Measurements from ENCODE around the gene VAT1.
"Not testable (repeated sequence)": the region's sequence is repeated elsewhere in the genome, so short reads cannot be mapped to it uniquely, and the experiment has no call there.

VAT1 gene

DNA sequence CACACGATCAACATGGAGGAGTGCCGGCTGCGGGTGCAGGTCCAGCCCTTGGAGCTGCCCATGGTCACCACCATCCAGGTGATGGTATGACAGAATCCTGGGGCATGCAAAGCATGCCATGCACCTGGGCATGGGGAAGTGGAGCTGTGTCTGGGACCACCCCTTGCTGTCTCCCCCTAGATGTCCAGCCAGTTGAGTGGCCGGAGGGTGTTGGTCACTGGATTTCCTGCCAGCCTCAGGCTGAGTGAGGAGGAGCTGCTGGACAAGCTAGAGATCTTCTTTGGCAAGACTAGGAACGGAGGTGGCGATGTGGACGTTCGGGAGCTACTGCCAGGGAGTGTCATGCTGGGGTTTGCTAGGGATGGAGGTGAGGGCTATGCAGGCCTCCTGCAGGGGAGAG, 8.9 kb downstream of the VAT1 start:
- Histone ChIP-seq H3K4me3 (ENCODE audit: low read length) (no peak overlapping the region), H3K36me3 (ENCODE audit: control insufficient read depth, insufficient read depth, low read length) (peaks cover 18% of the 10 kb centered on the region), H3K9ac (ENCODE audit: low read length) (peak overlapping the region; percentile 6), H3K27ac (ENCODE audit: low read depth, low read length) (no peak overlapping the region), H3K4me1 (ENCODE audit: control insufficient read depth, insufficient read depth, low read length) (peaks cover 2% of the 10 kb centered on the region), H3K27me3 (ENCODE audit: control insufficient read depth, insufficient read depth, low read length) (no peaks in the 10 kb centered on the region)

- Histone ChIP-seq H3K4me1 (ENCODE audit: control insufficient read depth, insufficient read depth, low read length) (no peaks in the 10 kb centered on the region), H3K36me3 (ENCODE audit: control insufficient read depth, insufficient read depth, low read length) (peaks cover 14% of the 10 kb centered on the region), H3K27me3 (ENCODE audit: control insufficient read depth, insufficient read depth, low read length) (no peaks in the 10 kb centered on the region), H3K4me3 (ENCODE audit: low read length) (no peak overlapping the region), H3K9ac (ENCODE audit: low read length) (no peak overlapping the region), H3K27ac (ENCODE audit: low read depth, low read length) (no peak overlapping the region)
Observed at GRCh38 chr17:43011728-43012472, 10.3 kb downstream of the VAT1 start.

GRCh38 chr17:43010667-43011308, 11.4 kb downstream of the VAT1 start:
- H3K4me3 ChIP-seq (ENCODE audit: low read length) = no peak overlapping the region
- no peak overlapping the region for H3K27ac ChIP-seq (ENCODE audit: low read depth, low read length)
- peaks cover 3% of the 10 kb centered on the region for H3K4me1 ChIP-seq (ENCODE audit: control insufficient read depth, insufficient read depth, low read length)
- no peak overlapping the region for H3K9ac ChIP-seq (ENCODE audit: low read length)
- peaks cover 14% of the 10 kb centered on the region for H3K36me3 ChIP-seq (ENCODE audit: control insufficient read depth, insufficient read depth, low read length)
- no peaks in the 10 kb centered on the region for H3K27me3 ChIP-seq (ENCODE audit: control insufficient read depth, insufficient read depth, low read length)

- H3K9ac ChIP-seq (ENCODE audit: low read length) = peak within 1 kb of the TSS; percentile 93
- no peaks in the 10 kb centered on the region for H3K27me3 ChIP-seq (ENCODE audit: control insufficient read depth, insufficient read depth, low read length)
- H3K4me3 ChIP-seq (ENCODE audit: low read length) = peak within 1 kb of the TSS; percentile 96
- H3K27ac ChIP-seq (ENCODE audit: low read depth, low read length) = peak within 1 kb of the TSS; percentile 94
- peaks cover 7% of the 10 kb centered on the region for H3K36me3 ChIP-seq (ENCODE audit: control insufficient read depth, insufficient read depth, low read length)
- H3K4me1 ChIP-seq (ENCODE audit: control insufficient read depth, insufficient read depth, low read length) = peaks cover 3% of the 10 kb centered on the region
Observed at GRCh38 chr17:43006639-43007551, 15.3 kb downstream of the VAT1 start, which contains the start of gene IFI35. Gene IFI35 (plus strand): TSS chr17:43006784. CDS start chr17:43006948, 164 bp downstream.

DNA sequence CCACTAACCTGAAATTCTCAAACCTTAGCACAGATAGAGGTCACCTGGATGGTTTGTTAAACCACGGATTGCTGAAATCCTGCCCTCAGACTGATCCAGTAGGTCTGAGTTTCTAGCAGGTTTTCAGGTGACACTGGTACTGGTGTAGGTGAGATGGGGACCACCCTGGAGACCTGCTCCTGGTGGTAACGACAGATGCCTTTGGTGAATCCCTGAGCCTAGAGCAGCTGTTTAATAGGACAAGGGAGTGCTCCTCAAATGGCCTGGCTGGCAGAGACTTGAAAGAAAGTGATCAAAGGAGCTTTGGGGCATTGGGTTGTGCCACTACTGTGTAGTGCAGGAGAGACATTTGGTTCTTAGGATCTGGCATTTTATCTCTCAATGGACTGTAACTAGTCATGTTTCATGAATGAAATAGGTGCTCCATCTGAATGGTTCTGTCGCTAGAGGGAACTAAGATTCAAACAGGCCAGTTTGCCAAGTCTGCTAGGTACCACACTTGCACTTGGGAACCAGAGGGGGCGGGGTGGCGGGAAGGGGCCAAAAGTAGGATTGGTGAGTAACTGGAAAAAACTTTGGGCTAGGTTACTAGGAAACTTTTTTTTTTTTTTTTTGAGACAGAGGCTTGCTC, 18.5 kb downstream of the VAT1 start:
- Histone ChIP-seq H3K36me3 (ENCODE audit: control insufficient read depth, insufficient read depth, low read length) (peaks cover 19% of the 10 kb centered on the region), H3K27ac (ENCODE audit: low read depth, low read length) (no peak overlapping the region), H3K4me3 (ENCODE audit: low read length) (no peak overlapping the region), H3K9ac (ENCODE audit: low read length) (no peak overlapping the region), H3K4me1 (ENCODE audit: control insufficient read depth, insufficient read depth, low read length) (peaks cover 10% of the 10 kb centered on the region), H3K27me3 (ENCODE audit: control insufficient read depth, insufficient read depth, low read length) (no peaks in the 10 kb centered on the region)

DNA sequence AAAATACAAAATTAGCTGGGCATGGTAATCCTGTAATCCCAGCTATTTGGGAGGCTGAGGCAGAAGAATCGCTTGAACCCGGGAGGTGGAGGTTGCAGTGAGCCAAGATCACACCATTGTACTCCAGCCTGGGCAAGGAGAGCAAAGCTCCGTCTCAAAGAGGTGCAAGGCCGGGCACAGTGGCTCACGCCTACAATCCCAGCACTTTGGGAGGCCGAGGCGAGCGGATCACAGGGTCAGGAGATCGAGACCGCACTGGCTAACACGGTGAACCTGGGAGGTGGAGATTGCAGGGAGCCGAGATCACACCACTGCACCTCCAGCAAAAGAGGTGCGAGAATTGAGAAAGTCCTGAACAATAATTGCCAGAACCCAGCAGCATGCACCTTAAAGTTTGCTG, 21.3 kb downstream of the VAT1 start:
- H3K4me3 ChIP-seq (ENCODE audit: low read length); H3K27ac ChIP-seq (ENCODE audit: low read depth, low read length); H3K27me3 ChIP-seq (ENCODE audit: control insufficient read depth, insufficient read depth, low read length); H3K9ac ChIP-seq (ENCODE audit: low read length): not testable (repeated sequence)
- H3K4me1 ChIP-seq (ENCODE audit: control insufficient read depth, insufficient read depth, low read length) = peaks cover 14% of the 10 kb centered on the region
- H3K36me3 ChIP-seq (ENCODE audit: control insufficient read depth, insufficient read depth, low read length) = peaks cover 19% of the 10 kb centered on the region

DNA sequence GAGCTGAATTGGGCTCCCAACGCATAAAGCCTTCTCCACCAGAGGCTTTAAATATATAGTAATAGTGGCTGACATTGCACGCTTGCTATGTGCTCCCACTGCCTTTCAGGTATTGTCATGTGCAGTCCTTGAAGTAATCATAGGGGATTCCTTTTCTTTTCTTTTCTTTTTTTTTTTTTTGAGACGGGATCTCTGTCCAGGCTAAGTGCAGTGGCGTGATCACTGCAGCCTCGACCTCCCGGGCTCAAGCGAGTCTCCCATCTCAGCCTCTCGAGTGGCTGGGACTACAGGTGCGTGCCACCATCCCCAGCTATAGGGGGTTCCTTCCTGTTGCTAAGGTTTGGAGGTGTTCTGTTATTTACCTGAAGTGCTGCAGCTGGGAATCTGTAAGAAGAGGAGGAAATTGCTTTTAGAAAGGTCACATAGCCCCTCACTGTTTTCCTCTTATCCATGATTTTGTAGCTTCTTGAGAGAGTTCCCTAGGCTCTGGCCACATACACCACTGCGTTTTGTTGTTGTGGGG, 23.1 kb downstream of the VAT1 start:
- H3K9ac ChIP-seq (ENCODE audit: low read length) = peak overlapping the region; percentile 91
- H3K4me3 ChIP-seq (ENCODE audit: low read length) = peak overlapping the region; percentile 82
- no peaks in the 10 kb centered on the region for H3K27me3 ChIP-seq (ENCODE audit: control insufficient read depth, insufficient read depth, low read length)
- H3K4me1 ChIP-seq (ENCODE audit: control insufficient read depth, insufficient read depth, low read length) = peaks cover 14% of the 10 kb centered on the region
- peak overlapping the region; percentile 85 for H3K27ac ChIP-seq (ENCODE audit: low read depth, low read length)
- H3K36me3 ChIP-seq (ENCODE audit: control insufficient read depth, insufficient read depth, low read length) = peaks cover 19% of the 10 kb centered on the region

GRCh38 chr17:42997984-42998938, 23.9 kb downstream of the VAT1 start, which contains the start of gene RPL27:
Gene RPL27 (plus strand): TSS chr17:42998419. CDS start chr17:42998751, 332 bp downstream.
- H3K4me1 ChIP-seq (ENCODE audit: control insufficient read depth, insufficient read depth, low read length) = peaks cover 14% of the 10 kb centered on the region
- peak within 1 kb of the TSS; percentile 85 for H3K27ac ChIP-seq (ENCODE audit: low read depth, low read length)
- H3K36me3 ChIP-seq (ENCODE audit: control insufficient read depth, insufficient read depth, low read length) = peaks cover 14% of the 10 kb centered on the region
- H3K9ac ChIP-seq (ENCODE audit: low read length) = peak within 1 kb of the TSS; percentile 91
- H3K27me3 ChIP-seq (ENCODE audit: control insufficient read depth, insufficient read depth, low read length) = no peaks in the 10 kb centered on the region
- H3K4me3 ChIP-seq (ENCODE audit: low read length) = peak within 1 kb of the TSS; percentile 82

DNA sequence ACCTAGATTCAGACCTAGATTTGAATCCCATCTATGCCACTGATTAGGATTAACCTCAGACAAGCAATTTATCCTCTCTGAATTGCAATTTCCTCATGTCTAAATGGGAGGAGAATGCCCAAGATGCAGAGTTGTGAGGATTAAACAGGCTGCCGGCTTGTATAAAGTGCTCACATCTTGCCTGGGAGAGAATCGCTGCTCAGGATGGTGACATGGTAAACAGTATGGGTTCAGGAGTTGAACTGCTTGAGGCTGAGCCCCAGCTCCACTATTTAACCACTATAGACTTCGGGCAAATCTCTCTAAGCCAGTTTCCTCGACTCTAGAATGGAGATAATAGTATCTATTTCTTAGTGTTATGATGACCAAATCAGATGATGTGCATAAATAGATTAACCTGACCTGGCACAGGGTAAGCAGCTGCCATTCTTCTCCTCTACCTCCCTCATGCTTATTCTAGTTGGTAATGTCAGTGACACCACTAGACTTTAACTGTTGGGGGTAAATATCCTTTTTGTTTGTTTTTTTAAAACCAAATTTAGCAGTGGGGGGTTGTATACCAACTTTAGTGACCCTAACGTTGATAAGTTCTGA, 24.7 kb downstream of the VAT1 start:
- H3K9ac ChIP-seq (ENCODE audit: low read length) = peak overlapping the region; percentile 12
- peak overlapping the region; percentile 77 for H3K27ac ChIP-seq (ENCODE audit: low read depth, low read length)
- peaks cover 19% of the 10 kb centered on the region for H3K36me3 ChIP-seq (ENCODE audit: control insufficient read depth, insufficient read depth, low read length)
- H3K4me3 ChIP-seq (ENCODE audit: low read length) = peak overlapping the region; percentile 44
- no peaks in the 10 kb centered on the region for H3K27me3 ChIP-seq (ENCODE audit: control insufficient read depth, insufficient read depth, low read length)
- peaks cover 14% of the 10 kb centered on the region for H3K4me1 ChIP-seq (ENCODE audit: control insufficient read depth, insufficient read depth, low read length)

- H3K27ac ChIP-seq (ENCODE audit: low read depth, low read length); H3K27me3 ChIP-seq (ENCODE audit: control insufficient read depth, insufficient read depth, low read length); H3K4me3 ChIP-seq (ENCODE audit: low read length); H3K9ac ChIP-seq (ENCODE audit: low read length); H3K4me1 ChIP-seq (ENCODE audit: control insufficient read depth, insufficient read depth, low read length): not testable (repeated sequence)
- H3K36me3 ChIP-seq (ENCODE audit: control insufficient read depth, insufficient read depth, low read length) = peaks cover 29% of the 10 kb centered on the region
Observed at GRCh38 chr17:42993913-42994312, 28.3 kb downstream of the VAT1 start.

DNA sequence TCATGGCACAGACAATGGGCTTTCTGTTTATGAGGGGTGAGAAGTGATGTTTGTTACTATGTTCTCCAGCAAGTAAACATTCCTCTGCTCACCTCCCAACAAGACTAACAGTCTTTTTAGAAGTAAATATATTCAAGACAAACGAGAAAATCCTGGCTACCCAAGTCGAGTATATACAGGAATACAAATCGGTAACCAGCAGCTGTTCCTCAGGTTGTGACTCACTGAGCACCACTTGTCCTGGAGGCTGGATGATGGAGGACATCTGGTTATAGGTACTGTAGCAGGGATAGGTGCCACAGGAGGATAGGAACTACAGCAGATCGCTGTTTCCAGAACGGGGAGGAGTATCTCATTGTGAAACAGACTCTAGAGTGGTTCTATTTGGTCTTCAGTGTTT, 29.3 kb downstream of the VAT1 start:
- no peak overlapping the region for H3K9ac ChIP-seq (ENCODE audit: low read length)
- H3K27me3 ChIP-seq (ENCODE audit: control insufficient read depth, insufficient read depth, low read length) = no peaks in the 10 kb centered on the region
- H3K4me1 ChIP-seq (ENCODE audit: control insufficient read depth, insufficient read depth, low read length) = peaks cover 7% of the 10 kb centered on the region
- no peak overlapping the region for H3K4me3 ChIP-seq (ENCODE audit: low read length)
- no peak overlapping the region for H3K27ac ChIP-seq (ENCODE audit: low read depth, low read length)
- peaks cover 30% of the 10 kb centered on the region for H3K36me3 ChIP-seq (ENCODE audit: control insufficient read depth, insufficient read depth, low read length)

All from rectal smooth muscle tissue (tissue), 1 donor.